Superior temporal gyrus (tissue), 1 donor: Measurements from ENCODE around the gene NCK1.
A peak's percentile ranks its signal among the peaks of the same experiment; 100 is the strongest.

Experiments used
- DNase-seq: peaks from one replicate; pipeline ENCODE4 v3.0.0-alpha.2; 2016; ENCODE audit errors: extremely low spot score

Gene NCK1

GRCh38 chr3:136908297-136908696 is 46.3 kb downstream of the NCK1 start:
- DNase-seq: no peak

GRCh38 chr3:136909187-136909586 is 47.2 kb downstream of the NCK1 start:
- DNase-seq: no peak

- no peak for DNase-seq
Measured at GRCh38 chr3:136910697-136911096, 48.7 kb downstream of the NCK1 start.

GRCh38 chr3:136913168-136913567 is 51.2 kb downstream of the NCK1 start:
- no peak for DNase-seq

- no peak for DNase-seq
Measured at GRCh38 chr3:136914739-136915138, 52.7 kb downstream of the NCK1 start.

GRCh38 chr3:136916223-136916622 is 54.2 kb downstream of the NCK1 start:
- no peak for DNase-seq

- no peak for DNase-seq
Measured at GRCh38 chr3:136919799-136920580, 58.0 kb downstream of the NCK1 start.

- no peak for DNase-seq
Measured at GRCh38 chr3:136920904-136921611, 59.0 kb downstream of the NCK1 start.

- no peak for DNase-seq
Measured at GRCh38 chr3:136925425-136926190, 63.6 kb downstream of the NCK1 start.

- no peak for DNase-seq
Measured at GRCh38 chr3:136928240-136928639, 66.2 kb downstream of the NCK1 start.

GRCh38 chr3:136929977-136930670 is 68.1 kb downstream of the NCK1 start:
- peak; percentile 51 for DNase-seq

- no peak for DNase-seq
Measured at GRCh38 chr3:136931606-136932005, 69.6 kb downstream of the NCK1 start.

GRCh38 chr3:136932523-136932922 is 70.5 kb downstream of the NCK1 start:
- no peak for DNase-seq

GRCh38 chr3:136932978-136933772 is 71.2 kb downstream of the NCK1 start:
- no peak for DNase-seq

GRCh38 chr3:136937175-136937574 is 75.2 kb downstream of the NCK1 start:
- no peak for DNase-seq

- no peak for DNase-seq
Measured at GRCh38 chr3:136937851-136938250, 75.8 kb downstream of the NCK1 start.

- no peak for DNase-seq
Measured at GRCh38 chr3:136938334-136938733, 76.3 kb downstream of the NCK1 start.

- no peak for DNase-seq
Measured at GRCh38 chr3:136939489-136939888, 77.5 kb downstream of the NCK1 start.

- DNase-seq: no peak
Measured at GRCh38 chr3:136942803-136943202, 80.8 kb downstream of the NCK1 start.

- DNase-seq: no peak
Measured at GRCh38 chr3:136943436-136943835, 81.4 kb downstream of the NCK1 start.

- DNase-seq: no peak
Measured at GRCh38 chr3:136946978-136947377, 85.0 kb downstream of the NCK1 start.
